Activated CD8-positive, alpha-beta memory T cell treated with anti-CD3 and anti-CD28 coated beads, Interleukin-2, amount 50 U/mL, for 1 hour (primary cell): Measurements from ENCODE around the gene XRN2.

ENCODE experiments used
- DNase-seq: peaks from one replicate; pipeline ENCODE4 v3.0.0-alpha.2; 2020; ENCODE audit errors: extremely low read depth

The XRN2 gene

GRCh38 chr20:21301940-21302663 is 1.0 kb upstream of the XRN2 start:
- no peak for DNase-seq

DNA sequence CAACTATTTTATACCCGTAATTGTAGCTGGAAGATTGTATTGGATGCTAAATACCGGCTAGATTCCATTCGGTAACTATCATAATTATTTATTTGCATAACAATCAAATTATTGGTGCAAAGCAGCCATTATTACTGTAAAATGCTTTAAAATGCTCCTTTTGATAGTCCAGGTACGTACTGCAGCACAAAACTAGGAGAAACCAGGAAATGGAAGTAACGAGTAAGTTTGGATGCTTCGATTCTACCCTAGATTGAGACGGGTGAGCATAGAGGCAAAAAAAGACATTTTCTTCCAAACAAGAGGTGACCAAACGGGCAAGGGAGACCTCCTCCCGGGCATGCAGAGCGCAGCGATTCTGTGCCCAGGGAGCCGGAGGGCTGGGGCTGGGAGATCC is 469 bp upstream of the XRN2 start:
- no peak for DNase-seq

DNA sequence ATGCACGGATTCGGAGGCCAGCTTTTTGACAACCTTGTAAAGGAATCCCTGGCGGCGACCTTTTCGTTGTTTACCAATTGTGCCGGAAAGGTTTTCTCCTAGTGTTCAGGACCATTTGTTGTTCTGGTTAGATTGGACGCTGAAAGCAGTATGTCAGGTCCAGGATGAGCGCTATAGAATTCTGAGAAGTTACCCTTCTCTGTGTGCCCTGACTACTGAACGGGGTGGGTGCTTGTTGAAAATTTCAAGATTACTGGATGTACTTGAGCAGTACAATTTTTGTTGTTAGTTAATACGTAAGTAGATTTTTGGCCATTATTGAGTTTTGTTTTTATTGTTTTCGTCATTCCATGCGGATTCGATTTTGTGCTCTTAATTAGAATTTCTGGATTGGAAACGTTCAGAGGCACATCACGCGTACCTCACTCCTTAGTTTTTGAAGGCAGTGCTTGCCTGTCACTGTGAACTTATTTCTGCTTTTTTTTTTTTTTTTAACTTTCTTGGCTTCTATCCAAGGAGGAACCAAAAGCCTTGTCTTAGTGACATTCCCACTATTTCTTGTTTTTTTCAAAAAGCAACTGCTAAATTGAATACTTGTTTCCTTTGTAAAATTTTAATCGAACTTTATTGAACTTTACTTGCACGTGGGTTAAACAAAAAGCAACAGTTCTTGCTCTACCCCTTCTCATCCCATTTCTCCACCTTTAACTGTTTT is 898 bp downstream of the XRN2 start:
- no peak for DNase-seq

GRCh38 chr20:21308340-21308739 is 5.2 kb downstream of the XRN2 start:
- no peak for DNase-seq

DNA sequence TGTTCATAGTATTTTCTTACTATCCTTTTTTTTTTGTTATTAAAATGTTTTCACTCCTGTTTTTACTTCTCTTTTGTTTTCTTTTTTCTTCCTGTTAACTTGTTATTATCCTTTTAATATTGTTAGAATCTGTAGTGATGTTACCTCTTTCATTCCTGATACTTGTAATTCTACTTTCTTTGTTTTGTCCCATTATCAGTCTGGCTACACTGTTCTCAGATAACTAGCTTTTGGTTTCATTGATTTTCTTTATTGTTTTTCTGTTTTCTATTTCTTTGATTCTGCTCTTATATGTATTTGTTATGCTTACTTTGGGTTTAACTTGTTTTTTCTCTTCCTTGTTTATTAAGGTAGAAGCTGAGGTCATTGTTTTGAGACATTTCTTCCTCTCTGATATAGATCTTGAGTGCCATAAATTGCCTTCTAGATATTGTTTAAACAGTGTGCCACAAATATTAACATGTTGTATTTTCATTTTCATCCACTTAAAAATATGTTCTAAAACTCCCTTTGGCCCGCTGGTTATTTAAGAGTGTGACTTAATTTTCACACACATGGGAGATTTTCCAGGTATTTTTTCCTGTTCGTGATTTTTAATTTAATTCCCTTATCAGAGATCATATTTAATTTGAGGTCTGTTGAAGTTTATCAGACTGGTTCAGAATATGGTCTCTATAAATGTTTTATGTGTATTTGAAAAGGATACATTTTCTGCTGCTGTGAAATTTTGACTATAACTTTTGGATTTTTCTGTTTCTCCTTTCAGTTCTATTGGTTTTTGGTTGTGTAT is 6.7 kb downstream of the XRN2 start:
- DNase-seq = no peak

GRCh38 chr20:21312813-21313474 is 9.8 kb downstream of the XRN2 start:
- no peak for DNase-seq

DNA sequence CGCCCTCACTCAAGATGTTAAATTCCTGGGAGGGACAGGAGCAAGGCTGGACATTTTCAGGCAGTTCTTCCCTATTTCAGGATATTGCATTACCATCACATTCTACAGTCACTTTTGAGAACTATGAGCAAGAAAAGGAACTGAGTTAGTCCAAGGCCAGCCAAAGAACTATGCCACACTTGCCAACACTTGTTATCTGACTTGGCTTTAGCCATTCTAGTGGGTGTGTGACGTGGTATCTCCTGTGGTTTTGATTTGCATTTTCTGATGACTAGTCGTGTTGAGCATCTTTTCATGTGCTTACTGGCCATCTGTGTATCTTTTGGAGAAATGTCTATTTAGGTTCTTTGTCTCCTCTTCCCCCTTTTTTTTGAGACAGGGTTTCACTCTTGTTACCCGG is 12.0 kb downstream of the XRN2 start:
- no peak for DNase-seq

DNA sequence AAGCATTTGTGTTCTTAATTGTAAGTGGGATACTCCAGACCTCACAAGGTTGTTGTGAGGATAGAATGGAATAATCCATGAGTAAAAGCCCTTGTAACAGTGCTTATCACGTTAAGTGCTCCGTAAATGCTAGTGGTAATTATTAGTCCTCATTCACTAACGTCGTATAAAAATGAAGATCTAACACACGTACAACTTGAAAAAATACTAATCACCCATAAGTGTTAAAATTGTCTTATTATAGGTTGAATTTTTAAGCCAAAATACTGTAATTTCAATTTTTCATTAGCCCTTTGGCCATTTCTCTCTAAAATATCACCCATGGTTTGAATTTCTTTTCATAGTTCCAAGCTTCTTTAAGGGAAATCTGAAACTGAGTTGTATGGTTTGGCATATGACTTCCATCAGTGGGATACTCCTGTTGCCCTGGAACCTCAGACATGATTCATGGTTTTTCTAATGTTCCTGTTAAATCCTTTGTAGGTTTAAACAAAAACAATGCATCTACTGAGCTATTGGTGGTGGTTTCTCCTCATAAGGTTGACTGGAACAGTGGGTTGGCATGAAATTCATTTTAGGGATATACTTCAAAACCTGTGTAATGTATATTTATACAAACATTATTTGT is 19.1 kb downstream of the XRN2 start:
- no peak for DNase-seq

GRCh38 chr20:21322921-21323331 is 19.8 kb downstream of the XRN2 start:
- DNase-seq = no peak

DNA sequence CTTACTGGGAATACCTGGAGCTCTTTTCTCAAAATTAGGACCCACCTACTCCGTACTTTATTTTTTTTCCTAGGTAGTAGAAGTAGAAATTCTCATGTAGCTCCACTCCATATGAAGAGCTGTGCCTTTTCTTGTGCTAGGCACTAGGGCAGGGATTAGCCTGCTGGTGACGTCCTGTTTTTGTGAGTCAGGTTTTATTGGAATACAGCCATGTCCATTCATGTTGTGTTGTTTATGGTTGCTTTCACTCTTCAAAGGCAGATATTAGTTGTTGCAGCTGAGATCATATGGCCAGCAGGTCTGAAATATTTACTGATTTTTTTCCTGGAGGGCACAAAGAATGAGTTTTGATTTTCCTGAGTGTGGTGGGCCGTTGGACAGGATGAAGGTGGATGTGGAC is 20.5 kb downstream of the XRN2 start:
- no peak for DNase-seq

DNA sequence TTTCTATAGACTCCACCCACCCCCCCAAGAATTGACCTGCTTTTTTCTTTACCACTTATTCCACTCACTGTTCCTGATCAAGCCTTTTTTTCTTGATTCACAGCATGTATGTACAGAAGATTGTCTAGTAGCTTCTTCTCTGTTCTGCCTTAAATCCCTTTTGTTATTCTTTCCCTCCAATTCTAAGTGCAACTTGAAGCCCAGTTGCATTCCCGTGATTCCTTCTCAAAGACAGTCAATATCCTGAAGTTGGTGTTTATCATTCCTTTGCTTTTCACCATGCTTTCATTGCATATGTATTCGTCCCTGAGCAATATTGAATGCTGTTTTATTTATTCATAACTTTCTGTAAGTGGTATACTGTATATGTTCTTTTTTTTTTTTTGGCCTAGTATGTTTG is 21.0 kb downstream of the XRN2 start:
- no peak for DNase-seq

- no peak for DNase-seq
Measured at GRCh38 chr20:21325296-21325695, 22.2 kb downstream of the XRN2 start.

GRCh38 chr20:21326700-21327099 is 23.6 kb downstream of the XRN2 start:
- no peak for DNase-seq

DNA sequence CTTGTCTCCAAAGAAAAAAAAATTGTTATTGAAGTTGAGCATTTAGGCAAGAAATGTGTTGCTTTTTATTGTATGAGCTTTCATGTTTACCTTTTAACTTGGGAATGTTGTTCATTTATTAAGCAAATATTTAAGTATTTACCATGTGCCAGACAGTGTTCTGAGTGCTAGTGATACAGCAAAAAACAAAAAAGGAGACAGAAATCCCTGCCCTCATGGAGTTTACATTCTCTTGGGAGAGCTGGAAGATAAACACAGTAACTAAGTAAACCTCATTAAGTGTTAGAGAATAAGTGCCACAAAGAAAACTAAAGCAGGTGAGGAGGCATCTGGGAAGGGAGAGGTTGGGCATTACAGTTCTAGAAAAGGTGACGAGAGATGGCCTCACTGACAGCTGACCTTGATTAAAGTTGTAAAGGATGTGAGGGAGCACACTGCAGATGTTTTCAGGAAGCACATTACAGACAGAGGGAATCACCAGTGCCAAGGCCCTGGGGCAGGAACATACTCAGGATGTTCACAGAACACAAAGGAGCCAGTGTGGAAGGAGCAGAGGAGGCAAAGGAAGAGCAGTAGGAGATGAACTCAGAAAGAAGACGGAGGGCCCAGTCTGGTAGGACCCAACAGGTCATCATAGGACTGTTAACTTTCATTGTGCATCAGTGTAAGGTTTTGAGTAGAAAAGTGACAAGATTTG is 33.5 kb downstream of the XRN2 start:
- DNase-seq = no peak

DNA sequence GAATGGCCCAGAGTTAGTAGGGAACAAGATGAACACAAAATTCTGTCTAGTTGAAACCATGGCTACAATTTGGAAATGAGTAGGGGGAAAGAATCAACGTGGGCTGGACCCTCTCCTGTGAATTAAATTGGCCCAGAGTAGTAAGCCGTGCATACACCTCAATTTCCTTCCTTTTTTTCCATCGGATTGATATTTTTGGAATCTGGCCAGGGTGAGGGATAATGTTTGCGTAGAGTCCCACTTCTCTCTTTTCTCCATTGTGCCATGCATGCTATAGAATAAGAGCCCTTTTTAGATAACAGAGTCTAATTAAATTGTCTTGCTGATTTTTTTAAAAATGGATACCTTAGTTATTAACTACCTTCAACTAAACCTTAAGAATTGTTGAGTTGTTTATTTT is 35.2 kb downstream of the XRN2 start:
- no peak for DNase-seq

- DNase-seq = no peak
Measured at GRCh38 chr20:21339499-21339898, 36.4 kb downstream of the XRN2 start.

DNA sequence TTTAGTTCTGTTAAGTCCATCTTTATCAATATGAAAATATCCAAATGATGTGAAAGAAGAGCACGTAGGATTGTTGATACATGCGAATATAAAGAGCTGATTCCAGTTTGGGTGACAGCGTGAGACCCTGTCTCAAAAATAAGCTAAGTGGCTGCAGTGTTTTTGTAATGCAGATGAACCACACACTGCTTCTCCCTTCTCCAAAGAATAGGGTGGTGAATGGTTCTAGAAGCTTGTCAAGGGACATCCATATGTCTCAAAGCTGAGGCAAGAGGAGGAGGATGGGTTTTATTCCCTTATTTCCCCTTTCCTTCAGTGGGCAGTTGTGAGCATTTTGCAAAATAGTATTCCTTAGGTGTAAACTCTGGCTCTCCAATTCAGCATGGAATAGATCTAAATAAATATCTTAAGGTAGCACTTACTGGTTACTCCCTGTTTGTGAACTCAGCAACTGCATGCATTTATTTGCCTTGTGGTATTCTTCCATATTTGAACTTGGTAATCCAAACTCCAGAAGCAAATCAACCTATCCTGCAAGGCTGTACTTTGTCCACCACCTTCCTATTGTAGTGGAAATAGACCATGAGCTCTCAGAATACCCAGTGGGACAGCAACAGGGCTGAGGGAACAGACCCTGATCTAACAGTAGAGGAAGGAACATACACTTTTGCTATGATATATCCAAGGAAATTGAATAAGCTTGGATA is 38.0 kb downstream of the XRN2 start:
- no peak for DNase-seq

DNA sequence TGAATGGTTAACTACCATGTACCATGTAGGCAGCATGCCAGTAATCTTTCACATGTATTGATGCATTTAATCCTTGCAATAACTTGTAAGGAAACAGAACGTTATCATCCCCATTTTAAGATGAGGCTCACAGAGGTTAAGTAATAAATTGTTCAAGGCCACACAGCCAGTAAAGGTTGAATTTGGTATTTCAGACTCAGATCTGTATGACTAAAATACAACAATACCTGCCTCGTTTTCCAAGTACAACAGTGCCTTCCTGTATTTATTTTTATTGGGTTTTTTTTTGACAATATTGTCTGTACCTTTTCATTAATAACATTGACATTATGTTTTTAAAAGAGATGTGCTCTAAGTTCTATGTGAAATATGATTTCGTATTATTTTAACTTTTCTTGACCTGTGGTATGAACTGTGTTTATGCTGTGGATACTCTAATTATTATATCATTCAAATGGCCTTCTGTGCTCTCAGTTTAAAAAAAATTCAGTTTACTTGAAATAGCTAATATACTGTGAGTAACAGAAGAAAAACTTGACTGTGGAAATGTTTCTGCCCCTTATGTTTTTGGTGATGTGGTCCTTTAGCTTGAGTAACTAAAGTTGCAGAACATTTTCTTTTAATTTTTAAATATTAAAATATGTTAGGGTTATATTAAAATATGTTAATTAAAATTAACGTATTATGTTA is 39.7 kb downstream of the XRN2 start:
- DNase-seq = no peak

GRCh38 chr20:21344206-21344900 is 41.2 kb downstream of the XRN2 start:
- no peak for DNase-seq
